ENCODE results near the gene OXT.
"Not testable (repeated sequence)": the region's sequence is repeated elsewhere in the genome, so short reads cannot be mapped to it uniquely, and the experiment has no call there.

Gene OXT

DNA sequence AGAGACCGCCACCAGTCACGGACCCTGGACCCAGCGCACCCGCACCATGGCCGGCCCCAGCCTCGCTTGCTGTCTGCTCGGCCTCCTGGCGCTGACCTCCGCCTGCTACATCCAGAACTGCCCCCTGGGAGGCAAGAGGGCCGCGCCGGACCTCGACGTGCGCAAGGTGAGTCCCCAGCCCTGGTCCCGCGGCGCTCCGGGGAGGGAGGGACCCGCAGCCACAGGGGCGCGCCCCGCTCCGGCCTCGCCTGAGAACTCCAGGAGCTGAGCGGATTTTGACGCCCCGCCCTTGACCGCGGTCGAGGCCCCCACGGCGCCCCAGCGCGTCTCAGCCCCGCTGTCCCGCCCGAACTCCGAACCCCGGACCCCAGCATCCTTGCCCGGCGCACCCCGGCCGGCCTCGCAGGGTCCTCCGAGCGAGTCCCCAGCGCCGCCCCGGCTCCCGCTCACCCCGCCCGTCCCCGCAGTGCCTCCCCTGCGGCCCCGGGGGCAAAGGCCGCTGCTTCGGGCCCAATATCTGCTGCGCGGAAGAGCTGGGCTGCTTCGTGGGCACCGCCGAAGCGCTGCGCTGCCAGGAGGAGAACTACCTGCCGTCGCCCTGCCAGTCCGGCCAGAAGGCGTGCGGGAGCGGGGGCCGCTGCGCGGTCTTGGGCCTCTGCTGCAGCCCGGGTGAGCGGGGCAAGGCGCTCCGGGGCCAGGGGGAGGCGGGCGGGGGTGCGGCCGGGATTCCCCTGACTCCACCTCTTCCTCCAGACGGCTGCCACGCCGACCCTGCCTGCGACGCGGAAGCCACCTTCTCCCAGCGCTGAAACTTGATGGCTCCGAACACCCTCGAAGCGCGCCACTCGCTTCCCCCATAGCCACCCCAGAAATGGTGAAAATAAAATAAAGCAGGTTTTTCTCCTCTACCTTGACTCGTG, at the start of gene OXT:
OXT (plus strand) TSS at position 11 of the 920 bp plus-strand sequence; CDS start at position 47, 36 bp downstream.
- no peak for DNase-seq

DNA sequence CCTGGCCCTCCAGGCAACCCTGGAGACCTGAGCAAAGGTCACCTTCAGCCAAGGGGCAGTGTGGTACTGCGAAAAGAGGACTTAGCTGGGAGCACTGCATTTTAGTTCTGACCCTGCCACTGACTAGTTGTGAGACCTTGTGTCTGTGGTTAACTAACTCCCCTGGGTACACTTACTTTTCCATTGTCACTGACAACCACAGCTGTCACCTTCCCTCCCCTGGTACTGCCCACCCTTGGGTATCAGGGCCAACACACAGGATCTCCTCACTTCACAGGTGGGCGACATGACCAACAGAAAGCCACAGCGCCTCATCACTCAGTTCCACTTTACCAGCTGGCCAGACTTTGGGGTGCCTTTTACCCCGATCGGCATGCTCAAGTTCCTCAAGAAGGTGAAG, 49.6 kb upstream of the OXT start:
- no peak for DNase-seq

DNA sequence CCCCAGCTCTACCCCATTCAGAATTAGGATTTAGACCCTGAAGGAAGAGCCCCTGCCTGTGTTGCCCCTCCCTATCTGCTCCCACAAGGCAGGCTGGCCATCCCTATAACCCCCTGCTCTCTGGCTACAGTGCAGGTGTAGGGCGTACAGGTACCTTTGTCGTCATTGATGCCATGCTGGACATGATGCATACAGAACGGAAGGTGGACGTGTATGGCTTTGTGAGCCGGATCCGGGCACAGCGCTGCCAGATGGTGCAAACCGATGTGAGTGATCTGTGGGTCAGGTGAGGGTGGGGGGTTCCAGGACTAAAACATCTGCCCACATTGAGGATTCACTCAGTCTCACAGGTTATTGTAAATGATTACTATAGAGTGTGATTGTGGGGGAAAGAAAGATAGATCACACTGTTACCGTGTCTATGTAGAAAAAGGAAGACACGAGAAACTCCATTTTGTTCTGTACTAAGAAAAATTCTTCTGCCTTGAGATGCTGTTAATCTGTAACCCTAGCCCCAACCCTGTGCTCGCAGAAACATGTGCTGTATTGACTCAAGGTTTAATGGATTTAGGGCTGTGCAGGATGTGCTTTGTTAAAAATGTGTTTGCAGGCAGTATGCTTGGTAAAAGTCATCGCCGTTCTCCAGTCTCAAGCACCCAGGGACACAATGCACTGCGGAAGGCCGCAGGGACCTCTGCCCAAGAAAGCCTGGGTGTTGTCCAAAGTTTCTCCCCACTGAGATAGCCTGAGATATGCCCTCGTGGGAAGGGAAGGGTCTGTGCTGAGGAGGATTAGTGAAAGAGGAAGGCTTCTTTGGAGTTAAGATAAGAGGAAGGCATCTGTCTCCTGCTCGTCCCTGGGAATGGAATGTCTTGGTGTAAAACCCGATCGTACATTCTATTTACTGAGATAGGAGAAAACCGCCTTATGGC, 48.6 kb upstream of the OXT start:
- not testable (repeated sequence) for DNase-seq

DNA sequence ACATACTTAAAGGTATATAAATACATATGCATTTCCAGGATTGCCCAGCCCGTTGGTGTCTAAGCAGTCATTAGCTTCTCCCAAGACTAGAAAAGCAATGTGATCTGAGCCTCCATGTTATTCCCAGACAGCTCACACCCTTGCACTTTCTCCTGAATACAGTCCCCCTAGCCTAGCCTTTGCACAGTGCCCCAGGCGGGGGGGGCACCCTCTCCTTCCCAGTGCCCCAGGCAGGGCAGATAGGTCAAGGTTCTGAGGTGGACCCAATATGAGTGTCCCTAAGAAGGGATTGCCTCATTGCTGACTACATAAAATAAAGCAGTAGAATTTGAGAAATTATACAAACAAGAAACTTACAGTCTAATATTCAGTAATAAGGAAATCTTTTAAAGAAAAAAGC, 43.4 kb upstream of the OXT start:
- no peak for DNase-seq

DNA sequence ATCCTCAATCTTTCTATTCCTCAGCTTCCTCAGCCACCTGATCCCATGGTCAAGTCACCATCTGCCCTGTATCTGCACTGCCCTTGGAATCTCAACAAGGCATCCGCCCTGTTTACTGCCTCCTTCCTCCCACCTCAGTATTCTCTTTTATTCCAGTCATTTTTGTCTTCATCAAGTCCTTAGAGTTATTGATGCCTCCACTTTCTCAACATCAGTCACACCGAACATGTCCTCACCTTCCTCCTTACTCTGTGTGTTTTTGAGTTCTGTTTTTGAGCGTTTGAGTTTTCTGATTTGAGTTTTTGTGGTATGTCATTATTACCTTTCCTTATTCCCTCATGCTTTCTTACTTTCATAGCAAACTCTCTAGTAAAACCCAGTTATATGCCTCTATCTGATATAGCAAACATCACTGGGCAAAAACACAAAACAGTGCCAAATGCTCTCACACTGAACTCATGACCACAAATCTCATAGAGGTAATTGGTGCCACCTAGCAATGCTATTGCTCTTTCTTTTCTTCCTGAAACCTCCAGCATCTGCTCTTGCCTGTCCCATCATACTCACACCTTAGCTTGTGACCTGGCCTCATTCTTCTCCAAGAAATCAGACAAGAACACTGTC, 39.8 kb upstream of the OXT start:
- DNase-seq = no peak

DNA sequence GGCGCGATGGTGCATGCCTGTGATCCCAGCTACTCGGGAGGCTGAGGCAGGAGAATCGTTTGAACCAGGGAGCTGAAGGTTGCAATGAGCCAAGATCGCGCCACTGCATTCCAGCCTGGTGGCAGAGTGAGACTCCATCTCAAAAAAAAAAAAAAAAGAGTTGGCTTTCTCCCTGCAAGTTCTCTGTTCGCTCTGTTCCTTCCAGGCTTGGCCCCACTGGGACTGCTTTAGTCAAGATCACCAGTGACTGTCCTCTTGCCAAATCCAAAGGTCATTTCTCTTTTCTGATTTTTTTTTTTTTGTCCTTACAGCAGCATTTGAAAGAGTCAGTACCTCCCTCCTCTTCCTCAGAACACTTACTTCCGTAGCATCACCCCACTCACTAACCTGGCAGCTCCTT, 38.8 kb upstream of the OXT start:
- DNase-seq = no peak

DNA sequence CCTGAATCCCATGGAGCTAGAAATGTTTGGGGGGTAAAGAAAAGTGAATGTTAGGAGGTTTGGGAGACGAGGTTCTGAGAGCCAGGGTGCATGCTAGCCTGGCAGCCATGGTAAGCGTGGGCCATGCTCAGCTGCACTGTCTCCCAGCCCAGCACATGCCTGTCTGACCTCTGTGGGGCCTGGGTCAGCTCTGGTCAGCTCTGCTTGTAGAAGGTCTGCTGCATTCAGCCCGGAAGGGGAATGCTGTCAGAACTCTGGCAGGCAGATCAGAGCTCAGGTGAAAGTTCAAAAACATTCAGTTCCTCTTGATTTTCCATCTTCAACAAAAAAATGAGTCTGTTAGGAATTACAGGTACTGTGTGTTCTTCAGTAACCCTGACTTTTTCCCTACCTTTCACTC, 33.8 kb upstream of the OXT start:
- DNase-seq = no peak

DNA sequence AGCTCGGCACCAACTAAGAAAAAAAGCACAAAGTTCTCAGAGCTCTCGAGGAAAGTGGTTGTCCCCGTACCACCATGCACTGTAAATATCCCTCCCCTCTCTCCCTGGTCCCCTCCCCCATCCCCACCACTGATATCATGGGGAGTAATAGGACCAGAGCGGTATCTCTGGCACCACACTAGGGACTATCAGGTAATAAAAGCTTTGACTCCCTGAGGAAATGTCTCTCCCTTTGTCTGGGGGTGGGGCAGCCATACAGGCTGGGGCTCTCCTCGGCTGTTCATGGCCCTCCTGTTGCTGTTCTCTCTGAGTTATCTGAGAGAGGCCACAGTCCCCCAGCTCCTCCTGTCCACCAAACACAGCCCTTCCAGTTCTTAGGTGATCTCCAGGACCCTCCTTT, 33.0 kb upstream of the OXT start:
- DNase-seq = no peak

DNA sequence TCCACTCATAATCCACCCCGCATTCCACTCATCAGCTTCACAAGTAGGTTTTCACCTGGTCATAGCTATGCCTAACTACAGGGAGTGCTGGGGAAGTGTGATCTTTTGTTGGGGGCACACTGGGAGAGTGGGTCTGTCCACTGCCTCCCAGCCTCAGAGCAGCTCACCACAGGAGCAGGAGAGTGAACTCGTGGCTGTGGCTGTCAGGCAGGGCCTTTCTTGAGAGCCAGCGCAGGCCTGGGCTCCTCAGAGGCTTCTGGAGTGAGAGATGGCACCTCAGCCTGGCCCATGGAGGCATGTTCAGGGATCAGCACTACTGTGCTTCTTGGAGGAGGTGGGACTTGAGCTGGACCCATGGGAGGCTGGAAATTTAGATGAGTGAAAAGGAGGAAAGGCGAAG, 32.0 kb upstream of the OXT start:
- no peak for DNase-seq

DNA sequence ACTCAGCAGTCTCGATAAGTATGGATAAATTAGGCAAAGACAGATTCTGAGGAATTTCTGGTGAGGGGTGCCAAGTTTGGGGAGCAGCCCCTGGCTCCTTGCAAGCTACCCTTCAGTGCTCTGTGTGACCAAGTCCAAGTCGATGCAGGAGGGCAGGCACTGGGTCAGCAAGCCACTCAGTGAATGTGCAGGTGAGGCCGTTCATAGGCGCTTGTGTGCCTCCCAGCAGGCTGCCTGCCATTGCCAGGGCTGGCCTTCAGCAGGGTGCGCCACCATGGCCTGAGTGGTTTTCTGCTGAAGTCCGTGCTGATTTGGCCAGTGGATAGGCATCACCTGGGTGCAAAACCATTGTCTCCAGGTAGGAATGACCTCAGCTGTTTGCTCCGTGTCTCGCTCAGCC, 31.3 kb upstream of the OXT start:
- DNase-seq = no peak

DNA sequence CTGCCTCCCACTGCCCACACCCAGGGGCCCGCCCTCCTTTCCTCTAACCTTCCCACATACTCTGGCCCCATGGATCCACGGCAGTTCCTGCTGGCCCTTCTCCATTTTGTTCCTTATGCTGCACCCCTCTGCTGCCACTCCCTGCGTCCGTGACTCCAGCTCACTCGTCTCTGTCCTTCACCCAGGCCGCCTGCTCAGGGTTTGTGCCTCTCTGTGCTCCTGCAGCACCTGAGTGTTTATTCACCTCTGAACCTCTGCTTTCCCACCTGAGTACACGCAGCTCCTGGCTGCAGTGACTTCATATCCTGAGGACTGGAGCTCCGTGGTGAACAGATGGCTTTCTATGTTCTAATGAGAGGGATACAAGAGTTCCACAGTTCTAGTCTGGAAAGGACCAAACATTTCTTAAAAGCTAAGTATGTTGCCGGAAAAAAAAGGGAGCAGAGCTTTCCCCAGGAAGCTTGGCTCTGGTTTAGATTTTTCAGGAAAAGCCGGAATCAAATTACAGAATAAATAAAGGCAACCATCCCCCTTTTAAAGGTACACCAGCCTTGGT, 29.5 kb upstream of the OXT start:
- peak; percentile 59 for DNase-seq

DNA sequence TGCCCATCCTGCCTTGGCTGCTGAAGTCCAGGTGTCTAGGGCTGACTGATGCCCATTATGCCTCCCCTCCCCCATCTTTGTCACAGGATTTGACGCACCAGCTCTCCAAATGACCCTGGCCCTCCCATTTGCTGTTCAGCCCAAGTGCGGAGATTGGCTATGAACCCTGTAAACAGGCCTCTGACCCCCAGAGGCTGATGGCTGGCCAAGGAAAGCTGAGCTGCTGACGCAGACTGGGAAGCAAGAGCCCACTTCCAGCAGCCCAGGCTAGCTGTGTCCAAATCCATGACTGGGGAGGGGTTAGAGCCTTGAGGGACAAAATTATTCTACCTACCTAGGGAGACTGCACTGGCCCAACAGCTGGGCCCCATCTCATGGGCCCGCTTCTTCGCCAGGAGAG, 28.8 kb upstream of the OXT start:
- no peak for DNase-seq

DNA sequence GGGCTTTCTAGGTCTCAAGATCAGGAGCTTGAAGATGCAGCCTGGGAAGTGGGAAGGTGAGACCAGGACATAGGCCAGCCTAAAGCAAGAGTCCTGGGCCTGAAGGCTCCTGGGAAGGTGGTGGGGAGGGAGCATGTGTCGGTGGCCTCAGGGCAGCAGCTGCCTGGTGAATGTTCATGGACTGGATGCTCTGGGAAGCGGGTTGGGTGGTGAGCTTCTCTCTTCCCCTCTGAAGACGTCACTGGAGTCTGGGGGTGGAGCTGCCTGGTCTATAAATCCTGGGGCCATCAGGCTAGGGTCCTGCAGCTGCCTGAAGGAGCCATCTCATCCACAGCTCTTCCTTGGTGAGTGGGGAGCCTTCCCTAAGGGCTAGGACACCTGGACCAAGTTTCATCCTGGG, 28.1 kb upstream of the OXT start, which contains the start of gene GNRH2:
GNRH2 (plus strand) TSS at position 301 of the 400 bp plus-strand sequence. CDS start 793 bp downstream, outside the sequence.
- no peak for DNase-seq

DNA sequence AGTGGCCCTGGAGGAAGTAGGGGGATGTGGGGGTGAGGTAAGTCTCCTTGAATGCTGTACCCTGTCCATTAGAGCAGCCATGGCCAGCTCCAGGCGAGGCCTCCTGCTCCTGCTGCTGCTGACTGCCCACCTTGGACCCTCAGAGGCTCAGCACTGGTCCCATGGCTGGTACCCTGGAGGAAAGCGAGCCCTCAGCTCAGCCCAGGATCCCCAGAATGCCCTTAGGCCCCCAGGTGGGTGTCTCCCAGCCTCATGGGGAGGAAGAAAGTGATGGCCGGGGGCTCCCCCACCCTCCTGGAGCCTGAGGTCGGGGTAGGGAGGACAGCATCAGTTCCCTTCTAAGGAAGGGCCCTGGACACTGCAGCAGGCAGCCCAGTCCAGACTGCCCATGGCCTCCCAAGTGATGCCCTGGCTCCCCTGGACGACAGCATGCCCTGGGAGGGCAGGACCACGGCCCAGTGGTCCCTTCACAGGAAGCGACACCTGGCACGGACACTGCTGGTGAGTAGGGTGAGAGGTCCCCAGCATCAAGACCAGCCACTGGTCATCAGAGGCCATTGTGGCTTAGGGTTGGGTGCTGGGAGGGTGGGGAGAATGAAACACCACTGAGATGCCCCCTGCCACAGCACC, 27.0 kb upstream of the OXT start:
- no peak for DNase-seq

DNA sequence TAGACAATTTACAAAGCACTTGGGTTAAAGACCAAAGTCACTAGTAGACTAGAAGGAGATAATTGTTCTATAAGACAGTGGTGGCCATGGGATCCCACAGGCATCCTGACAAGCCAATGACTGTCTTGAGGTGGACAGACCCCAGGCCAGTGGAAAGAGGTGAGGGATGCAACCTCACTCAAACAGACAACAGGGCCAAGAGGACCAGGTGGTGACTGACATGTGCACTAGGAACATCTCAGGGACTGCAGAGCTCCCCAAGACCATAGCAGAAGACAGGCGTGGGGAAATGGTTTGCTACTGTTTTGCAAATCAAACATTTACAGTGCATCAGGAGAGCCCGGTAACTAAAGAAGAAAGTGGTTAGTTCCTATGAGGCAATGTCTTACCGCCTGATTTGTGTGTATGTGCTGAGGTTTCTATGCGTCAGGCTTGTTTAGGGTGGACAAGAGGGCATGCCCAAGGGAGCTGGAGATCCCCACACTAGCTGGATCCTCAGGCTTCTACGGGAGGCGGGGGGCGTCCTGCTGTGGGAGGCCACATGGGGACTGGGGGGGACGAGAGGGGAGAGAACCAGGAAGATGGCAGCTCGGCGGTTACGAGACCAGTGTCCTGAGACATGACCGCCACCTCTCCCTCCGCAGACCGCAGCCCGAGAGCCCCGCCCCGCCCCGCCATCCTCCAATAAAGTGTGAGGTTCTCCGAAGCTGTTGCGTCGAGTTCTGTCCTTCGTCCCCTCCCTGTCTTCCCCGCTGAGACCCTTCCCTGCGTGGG, 26.2 kb upstream of the OXT start:
- peak; percentile 38 for DNase-seq

DNA sequence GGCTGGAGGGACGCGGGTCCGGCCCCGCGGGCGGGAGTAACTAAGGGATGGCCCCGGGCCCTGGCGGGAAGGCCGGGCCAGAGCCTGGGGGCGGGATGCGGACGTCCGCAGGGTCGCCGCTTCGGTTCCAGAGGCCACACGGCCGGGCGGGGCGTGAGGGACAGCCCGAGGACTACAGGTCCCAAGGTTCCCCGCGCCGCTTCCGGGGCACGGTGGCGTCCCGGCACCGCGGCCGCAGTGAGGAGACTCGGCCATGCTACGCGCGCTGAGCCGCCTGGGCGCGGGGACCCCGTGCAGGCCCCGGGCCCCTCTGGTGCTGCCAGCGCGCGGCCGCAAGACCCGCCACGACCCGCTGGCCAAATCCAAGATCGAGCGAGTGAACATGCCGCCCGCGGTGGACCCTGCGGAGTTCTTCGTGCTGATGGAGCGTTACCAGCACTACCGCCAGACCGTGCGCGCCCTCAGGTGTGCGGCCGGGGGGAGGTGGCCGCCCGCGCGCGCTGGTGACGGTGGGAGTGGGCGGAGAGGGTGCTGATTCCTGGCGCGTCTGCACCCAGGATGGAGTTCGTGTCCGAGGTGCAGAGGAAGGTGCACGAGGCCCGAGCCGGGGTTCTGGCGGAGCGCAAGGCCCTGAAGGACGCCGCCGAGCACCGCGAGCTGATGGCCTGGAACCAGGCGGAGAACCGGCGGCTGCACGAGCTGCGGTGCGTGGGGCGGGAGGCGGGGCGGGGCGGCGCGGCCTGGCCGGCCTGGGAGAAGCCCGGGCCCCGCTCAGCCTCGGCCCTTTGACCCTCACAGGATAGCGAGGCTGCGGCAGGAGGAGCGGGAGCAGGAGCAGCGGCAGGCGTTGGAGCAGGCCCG, 25.4 kb upstream of the OXT start, which contains the start of gene MRPS26:
MRPS26 (plus strand) TSS at position 237 of the 861 bp plus-strand sequence; CDS start at position 254, 17 bp downstream.
- DNase-seq = peak; percentile 92

DNA sequence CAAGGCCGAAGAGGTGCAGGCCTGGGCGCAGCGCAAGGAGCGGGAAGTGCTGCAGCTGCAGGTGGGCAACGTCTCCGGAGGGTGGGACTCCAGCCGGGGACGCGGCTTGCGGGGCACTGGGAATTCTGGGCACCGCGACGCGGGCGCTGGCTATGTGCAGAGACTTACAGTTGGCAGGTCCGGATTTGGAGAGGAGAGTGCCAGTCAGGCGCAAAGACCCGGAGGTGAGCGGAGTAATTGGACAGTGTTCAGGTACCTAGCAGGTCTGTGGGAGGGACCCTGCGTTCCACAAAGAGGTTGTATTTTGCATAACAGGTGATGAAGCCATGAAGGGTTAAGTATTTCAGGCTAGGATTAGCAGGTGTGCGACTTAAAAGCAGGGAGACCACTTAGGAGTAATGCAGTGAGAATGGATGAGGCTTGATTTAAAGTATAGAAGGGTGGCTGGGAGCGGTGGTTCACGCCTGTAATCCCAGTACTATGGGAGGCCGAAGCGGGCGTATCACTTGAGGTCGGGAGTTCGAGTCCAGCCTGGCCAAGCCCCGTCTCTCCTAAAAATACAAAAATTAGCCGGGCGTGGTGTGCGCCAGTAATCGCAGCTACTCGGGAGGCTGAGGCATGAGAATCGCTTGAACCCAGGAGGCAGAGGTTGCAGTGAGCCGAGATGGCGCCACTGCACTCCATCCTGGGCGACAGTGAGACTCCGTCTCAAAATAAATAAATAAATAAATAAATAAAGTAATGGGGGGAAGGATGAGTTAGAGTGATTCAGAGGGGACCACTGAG, 24.6 kb upstream of the OXT start:
- peak; percentile 34 for DNase-seq

DNA sequence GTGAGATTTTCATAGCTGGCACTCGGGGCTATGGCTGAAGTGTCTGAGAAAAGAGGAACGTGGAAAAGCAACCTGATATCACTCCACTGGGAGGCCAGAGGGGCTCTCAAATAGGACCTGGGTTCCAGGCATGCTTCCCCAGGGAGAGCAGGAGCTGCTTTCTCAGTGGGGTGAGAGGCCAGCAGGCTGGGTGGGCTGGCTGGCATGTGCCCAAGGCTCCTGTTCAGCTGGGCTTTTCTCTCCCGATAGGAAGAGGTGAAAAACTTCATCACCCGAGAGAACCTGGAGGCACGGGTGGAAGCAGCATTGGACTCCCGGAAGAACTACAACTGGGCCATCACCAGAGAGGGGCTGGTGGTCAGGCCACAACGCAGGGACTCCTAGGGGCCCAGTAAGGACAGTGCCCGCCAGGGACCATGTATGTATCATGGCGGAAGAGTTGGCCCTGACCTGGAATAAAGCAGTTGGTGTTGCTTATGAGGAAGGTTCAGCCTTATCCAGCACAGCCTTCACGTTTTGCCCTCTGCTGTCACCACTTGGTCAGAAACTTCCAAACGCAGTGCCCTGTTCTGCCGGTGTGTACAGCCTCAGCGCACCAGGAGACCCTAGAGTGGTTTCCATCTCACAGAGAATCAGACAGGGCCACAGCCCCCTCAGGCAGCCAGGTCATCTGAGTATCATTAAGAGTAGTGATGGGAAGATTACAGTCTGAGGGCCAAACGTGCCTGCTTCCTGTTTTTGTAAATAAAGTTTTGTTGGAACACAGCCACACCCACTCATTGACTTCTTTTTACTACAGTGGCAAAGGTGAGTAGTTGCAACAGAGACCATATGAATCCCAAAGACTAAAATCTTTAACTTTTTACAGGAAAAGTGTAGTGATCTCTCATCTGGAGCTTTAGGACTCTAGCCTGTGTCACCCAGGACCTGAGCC, 23.7 kb upstream of the OXT start:
- DNase-seq = no peak
